Measurements from ENCODE around the gene VWC2.
"Not testable (repeated sequence)": the region's sequence is repeated elsewhere in the genome, so short reads cannot be mapped to it uniquely, and the experiment has no call there.

Gene VWC2

DNA sequence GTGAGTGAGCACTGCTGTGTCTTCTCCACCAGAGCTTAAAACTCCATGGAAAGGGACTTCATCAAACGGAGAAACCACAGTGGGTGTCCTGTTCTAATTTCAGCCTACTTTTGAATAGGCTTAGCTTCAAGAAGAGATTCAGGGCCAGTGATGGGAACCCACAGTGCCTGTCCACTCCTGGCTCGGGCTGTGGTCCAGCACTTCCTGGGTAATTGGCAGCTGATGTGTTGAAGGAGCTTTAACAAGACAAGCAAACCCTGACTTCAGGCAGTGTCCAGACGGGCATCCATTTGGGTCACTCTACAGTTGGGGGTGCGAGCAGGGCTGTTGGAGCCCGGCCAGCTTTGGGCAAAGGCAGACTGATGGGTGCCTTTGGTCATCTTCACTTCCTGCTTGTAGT is 14.5 kb downstream of the VWC2 start:
- no peak for DNase-seq

DNA sequence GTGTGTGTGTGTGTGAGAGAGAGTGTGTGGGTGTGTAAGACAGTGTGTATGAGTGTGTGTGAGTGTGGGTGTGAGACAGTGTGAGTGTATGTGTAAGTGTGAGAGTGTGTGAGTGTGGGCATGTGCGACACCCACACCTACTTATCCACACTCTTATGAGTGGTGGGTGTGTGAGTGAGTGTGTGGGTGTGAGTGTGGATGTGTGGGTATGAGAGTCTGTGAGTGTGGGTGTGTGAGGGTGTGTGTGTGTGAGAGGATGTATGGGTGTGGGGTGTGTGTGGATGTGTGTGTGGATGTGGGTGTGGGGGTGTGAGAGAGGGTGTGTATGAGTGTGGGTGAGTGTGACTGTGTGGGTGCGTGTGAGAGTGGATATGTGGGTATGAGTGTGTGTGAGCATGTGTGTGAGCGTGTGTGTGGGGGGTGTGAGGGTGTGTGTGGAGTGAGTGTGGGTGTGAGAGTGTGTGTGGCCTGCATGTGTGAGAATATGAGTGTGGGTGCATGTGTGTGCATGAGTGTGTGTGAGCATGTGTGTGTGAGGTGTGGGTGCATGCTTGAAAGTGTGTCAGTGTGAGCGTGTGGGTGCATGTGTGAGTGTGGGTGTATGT is 15.1 kb downstream of the VWC2 start:
- DNase-seq, result no peak

DNA sequence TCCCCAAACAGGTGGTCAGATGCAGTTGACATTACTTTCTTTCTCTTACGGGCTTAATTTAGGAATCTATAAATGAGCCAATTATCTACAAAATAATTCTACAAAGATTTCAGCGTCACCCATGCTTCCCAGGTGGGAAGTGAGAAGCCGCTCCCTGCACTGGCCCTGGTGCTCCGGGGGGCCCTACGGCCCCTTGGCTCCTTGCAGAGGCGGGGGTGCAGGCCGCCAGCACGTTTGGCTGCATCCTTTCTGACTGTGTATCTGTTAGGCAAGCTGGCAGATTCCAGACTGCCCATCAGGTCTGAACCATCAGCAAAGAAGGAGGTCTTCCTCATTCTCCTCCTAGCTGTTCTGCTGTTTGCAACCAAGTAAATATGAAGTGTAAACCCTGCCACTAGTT is 16.3 kb downstream of the VWC2 start:
- no peak for DNase-seq

GRCh38 chr7:49790209-49790608 is 16.8 kb downstream of the VWC2 start:
- DNase-seq, result no peak

GRCh38 chr7:49791088-49791741 is 17.8 kb downstream of the VWC2 start:
- no peak for DNase-seq

DNA sequence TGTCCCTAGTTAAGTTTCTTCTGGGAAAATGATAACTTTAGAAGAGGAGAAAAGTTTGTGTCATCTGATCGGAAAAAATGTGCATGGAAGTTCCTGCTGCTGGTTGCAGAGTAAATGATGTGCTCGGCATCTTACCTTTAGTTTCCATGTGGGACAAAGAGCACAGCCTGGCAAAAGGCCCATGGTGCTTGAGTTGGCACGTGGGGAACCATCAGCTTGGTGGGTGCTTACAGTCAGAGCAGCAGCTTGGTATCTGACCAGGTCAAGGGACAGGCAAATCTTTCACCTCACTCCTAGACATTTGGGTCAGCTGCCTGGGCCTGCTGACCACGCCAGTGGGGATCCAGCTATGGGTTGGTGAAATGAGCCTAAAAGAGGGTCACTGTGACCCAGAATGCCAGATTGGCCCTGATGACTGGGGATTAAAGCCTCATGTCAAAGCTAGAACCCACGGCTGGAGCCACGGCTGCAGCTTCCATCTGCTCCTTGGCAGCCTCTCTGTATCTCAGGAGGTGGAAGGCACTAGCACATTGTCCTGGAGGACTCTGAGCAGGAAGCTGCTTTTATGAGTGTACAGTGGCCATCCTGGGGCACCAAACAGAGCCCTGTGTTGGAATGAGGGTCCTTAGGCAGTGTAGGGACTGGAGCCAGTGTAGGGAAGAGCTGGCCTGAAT is 24.7 kb downstream of the VWC2 start:
- no peak for DNase-seq

GRCh38 chr7:49800031-49800430 is 26.6 kb downstream of the VWC2 start:
- DNase-seq, result no peak

DNA sequence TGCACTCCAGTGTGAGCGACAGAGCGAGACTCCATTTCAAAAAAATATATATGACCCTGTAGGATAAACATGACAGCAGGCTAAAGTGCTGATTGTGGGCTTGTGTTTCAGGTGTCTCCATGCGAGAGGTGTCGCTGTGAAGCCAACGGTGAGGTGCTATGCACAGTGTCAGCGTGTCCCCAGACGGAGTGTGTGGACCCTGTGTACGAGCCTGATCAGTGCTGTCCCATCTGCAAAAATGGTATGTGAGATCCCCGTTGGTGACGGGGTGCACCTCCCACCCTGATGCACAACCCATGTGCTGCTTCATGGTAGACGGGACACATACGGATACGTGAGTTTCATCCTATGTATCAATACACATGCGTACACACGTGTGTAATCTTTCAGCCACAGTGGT is 29.2 kb downstream of the VWC2 start:
- DNase-seq, result no peak

GRCh38 chr7:49803812-49804211 is 30.4 kb downstream of the VWC2 start:
- no peak for DNase-seq

DNA sequence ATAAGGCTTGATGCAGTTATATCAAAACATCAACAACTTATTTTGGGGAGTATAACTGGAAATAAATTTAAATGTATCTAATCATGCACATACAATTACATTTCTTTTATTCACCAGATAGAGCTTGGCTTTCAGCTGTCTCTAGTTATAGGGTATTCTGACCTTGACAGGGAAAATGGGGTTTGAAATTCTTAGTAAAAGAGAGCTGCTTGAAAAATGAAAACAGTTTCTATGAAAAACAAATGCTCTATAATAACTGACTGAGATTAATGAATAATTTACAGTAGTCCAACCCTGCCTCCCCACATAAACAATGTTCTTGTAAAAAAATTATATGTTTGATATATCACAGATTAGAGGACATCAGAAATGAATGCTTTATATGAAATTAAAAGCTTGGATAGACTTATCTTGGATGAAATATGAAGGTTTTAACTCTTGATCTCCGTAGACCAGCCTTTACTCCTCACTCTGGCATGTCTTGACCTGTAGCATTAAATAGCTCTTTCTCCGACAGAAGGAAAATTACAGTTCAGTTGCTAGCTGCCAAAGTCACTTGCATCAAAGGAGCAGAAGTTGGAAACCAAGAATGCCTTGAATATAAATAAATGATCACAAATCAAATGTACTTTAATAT is 32.1 kb downstream of the VWC2 start:
- no peak for DNase-seq

DNA sequence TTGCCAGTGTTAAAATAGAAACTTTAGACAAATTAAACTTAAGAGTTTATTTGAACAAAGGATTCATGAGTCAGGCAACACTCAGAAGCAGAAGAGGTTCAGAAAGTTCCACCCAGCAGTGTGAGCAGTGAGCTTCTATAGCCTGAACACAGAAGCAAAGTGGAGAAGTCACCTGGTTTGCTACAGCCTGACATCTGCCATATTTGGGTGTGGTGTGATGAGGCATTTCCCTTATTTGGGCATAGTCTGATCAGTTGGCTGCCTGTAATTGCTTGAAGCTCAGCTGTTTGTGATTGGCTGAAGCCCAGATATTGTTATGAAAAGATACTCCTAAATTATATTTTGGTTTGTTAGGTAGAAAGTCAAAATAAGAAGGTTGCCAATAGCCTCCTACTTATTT is 39.1 kb downstream of the VWC2 start:
- DNase-seq, result no peak

DNA sequence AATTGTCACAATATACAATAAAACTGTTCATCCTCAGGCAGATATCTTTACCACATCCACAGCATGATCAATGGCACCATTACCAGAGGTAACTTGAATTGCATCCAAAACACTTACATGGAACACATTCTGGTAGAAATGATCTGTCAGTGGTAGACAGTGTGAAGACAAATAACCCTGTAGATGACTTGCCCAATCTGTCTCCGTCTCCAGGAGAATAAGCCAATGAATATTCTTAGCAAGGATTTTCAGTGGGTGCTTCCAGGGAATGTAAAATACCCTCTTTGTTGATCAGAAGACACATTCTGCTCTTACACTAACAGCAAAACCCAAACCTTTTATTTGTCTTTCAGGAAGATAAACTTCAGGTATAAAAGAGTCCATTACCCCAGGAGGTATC is 43.8 kb downstream of the VWC2 start:
- DNase-seq, result no peak

DNA sequence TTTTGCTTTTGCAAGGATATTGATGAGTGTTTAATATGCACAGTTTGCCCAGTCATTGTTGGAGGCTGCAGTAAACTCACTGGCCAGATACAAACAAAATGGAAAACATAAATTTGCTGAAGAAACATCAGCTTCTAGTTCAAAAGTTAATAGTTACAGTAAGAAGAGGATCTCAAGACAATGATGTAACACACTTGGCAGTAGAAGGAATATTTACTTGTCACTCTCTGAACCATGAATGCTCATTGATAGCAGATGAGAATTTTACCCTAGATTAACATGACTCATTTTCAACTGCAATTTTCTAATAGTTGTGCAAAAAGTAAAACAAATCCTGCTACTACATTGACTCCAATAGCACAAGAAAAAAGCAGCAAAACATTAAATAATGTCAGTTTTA is 47.7 kb downstream of the VWC2 start:
- no peak for DNase-seq

DNA sequence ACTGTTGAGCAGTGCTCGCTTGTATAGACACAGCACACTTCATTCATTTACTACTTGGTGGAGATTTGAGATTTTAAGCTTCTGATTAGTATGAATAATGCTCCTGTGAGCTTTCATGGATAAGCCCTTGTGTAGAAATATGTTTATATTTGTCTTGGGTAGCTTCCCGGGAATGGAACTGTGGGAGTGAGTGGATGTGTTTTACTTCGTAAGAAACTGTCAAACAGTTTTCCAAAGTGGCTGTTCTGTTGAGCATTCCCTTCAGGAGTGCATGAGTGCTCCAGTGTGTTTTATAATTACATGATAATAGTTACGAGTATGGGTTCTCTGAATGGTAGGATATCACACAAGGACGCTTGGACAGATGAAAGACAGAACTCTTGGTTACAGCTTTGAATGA is 49.4 kb downstream of the VWC2 start:
- DNase-seq, result no peak

- no peak for DNase-seq
Observed at GRCh38 chr7:49823566-49823965, 50.1 kb downstream of the VWC2 start.

DNA sequence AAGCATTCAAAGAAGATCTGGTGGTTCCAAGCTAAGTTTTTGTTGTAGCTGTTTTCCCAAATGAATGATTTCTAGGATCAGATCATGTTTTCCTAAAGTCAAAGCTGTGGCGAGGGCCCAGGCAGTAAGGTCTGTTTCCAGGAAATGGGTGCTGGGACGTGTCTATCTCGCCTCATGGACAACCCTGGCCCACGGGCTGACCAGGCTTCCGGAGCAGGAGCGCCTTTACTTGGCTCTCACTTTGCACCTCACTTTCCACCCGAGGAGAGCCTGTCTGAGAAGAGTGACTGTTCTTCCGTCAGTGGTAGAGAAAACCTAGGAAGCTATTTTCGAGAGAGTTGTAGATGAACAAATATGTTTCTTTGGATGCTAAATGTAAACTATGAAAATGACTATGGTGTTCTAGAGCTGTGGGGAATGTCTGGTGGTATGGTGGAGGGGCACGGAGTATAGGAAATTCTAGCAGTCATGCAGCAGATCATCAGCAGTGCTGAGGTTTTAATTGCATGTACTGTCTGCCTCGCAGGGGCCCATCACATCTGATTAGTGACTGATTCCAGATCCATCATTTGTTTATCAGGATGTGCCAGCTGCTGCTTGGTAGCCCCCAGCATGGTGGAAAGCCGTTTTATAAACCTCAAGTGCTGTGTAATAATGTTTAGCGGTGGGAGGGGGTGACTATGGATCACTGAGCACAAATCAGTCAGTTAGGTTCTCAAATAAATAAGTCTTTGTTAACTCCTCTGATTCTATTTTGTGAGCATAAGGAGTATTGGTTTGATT is 66.6 kb downstream of the VWC2 start:
- DNase-seq, result no peak

GRCh38 chr7:49840751-49841405 is 67.4 kb downstream of the VWC2 start:
- DNase-seq, result no peak

- DNase-seq, result no peak
Observed at GRCh38 chr7:49845626-49846025, 72.2 kb downstream of the VWC2 start.

GRCh38 chr7:49848211-49848841 is 74.9 kb downstream of the VWC2 start:
- no peak for DNase-seq

- no peak for DNase-seq
Observed at GRCh38 chr7:49850921-49851613, 77.6 kb downstream of the VWC2 start.

- not testable (repeated sequence) for DNase-seq
Observed at GRCh38 chr7:49851614-49851934, 78.1 kb downstream of the VWC2 start.
